SIG-M5 (cell line): Measurements from ENCODE around the gene PTOV1.

ENCODE experiments used
- DNase-seq: peaks from one replicate; lab custom pipeline; 2025; lab: John Stamatoyannopoulos, UW

PTOV1 gene

GRCh38 chr19:49850487-49851342 lies at the start of gene PTOV1:
PTOV1 (plus strand) TSS chr19:49851159.
- DNase-seq = peak; percentile 38

GRCh38 chr19:49801401-49801888 lies 49.5 kb upstream of the PTOV1 start:
- DNase-seq = no peak

GRCh38 chr19:49801966-49802661 lies 48.8 kb upstream of the PTOV1 start:
- DNase-seq = no peak

GRCh38 chr19:49802836-49803528 lies 48.0 kb upstream of the PTOV1 start:
- no peak for DNase-seq

GRCh38 chr19:49803529-49803856 lies 47.5 kb upstream of the PTOV1 start:
- no peak for DNase-seq

- no peak for DNase-seq
Measured at GRCh38 chr19:49805822-49806619, 44.9 kb upstream of the PTOV1 start.

- DNase-seq = no peak
Measured at GRCh38 chr19:49806620-49806959, 44.4 kb upstream of the PTOV1 start.

GRCh38 chr19:49807058-49807903 lies 43.7 kb upstream of the PTOV1 start:
- no peak for DNase-seq

- no peak for DNase-seq
Measured at GRCh38 chr19:49807904-49808675, 42.9 kb upstream of the PTOV1 start.

- no peak for DNase-seq
Measured at GRCh38 chr19:49808711-49809159, 42.2 kb upstream of the PTOV1 start.

GRCh38 chr19:49809160-49809940 lies 41.6 kb upstream of the PTOV1 start:
- no peak for DNase-seq

GRCh38 chr19:49809941-49810389 lies 41.0 kb upstream of the PTOV1 start:
- DNase-seq = no peak

- no peak for DNase-seq
Measured at GRCh38 chr19:49811328-49811727, 39.6 kb upstream of the PTOV1 start.

- no peak for DNase-seq
Measured at GRCh38 chr19:49812452-49812996, 38.4 kb upstream of the PTOV1 start.

GRCh38 chr19:49812997-49813861 lies 37.7 kb upstream of the PTOV1 start, which contains the start of gene FUZ:
FUZ (minus strand) TSS chr19:49813292; CDS start chr19:49813106, 186 bp downstream.
- DNase-seq = peak; percentile 95

GRCh38 chr19:49814010-49814409 lies 36.9 kb upstream of the PTOV1 start:
- DNase-seq = no peak

- DNase-seq = no peak
Measured at GRCh38 chr19:49816590-49816989, 34.4 kb upstream of the PTOV1 start.
